ENCODE results near the gene OIP5.
A peak's percentile ranks its signal among the peaks of the same experiment; 100 is the strongest.
"Not testable (repeated sequence)": the region's sequence is repeated elsewhere in the genome, so short reads cannot be mapped to it uniquely, and the experiment has no call there.

OIP5 gene

GRCh38 chr15:41284427-41285177 lies 47.8 kb downstream of the OIP5 start:
- Mint-ChIP-seq H3K36me3 (peaks cover 15% of the 10 kb centered on the region), H3K27me3 (no peaks in the 10 kb centered on the region), H3K27ac (peak overlapping the region; percentile 94), H3K4me3 (peak overlapping the region; percentile 98), H3K9me3 (ENCODE audit: low read depth) (no peaks in the 10 kb centered on the region), H3K4me1 (ENCODE audit: low read depth) (peaks cover 49% of the 10 kb centered on the region)

DNA sequence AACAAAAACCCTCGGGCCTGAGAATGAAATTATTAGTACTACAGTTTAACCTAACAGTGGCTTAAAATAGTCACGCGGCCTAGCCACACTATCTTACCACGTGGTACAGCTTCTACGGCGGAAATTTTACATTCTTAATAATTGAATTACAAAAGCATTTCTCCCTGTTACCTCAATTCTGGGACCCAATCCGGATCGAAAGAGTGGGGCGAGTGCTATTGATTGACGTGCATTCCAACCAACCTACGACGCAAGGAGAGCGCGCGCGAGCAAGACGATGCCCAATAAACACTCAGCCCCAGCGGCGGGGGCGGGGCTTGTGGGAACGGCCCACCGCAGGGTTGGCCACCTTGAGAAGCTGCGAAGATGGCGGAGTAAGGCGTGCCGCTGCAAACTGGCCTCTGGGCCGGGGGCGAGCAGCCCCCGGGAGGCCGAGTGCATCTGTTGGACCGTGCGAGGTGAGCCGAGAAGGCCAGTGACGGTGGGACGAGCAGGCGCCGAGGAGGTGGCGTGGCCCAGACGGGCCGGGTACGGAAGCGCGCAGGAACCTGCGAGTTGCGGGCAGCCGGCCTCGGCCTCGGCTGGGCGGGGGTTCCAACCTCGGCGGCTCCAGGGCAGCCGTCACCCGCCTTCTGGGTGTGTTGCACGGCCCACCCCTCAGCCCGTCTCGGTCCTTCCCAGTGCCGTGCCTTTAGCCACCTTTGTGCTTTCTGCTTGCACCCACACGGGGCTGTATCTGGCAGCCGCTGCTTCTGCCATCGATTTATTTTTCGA lies 48.6 kb downstream of the OIP5 start:
- Mint-ChIP-seq H3K36me3 (peaks cover 16% of the 10 kb centered on the region), H3K9me3 (ENCODE audit: low read depth) (no peaks in the 10 kb centered on the region), H3K27me3 (no peaks in the 10 kb centered on the region), H3K4me3 (peak overlapping the region; percentile 98), H3K27ac (peak overlapping the region; percentile 97), H3K4me1 (ENCODE audit: low read depth) (peaks cover 48% of the 10 kb centered on the region)

DNA sequence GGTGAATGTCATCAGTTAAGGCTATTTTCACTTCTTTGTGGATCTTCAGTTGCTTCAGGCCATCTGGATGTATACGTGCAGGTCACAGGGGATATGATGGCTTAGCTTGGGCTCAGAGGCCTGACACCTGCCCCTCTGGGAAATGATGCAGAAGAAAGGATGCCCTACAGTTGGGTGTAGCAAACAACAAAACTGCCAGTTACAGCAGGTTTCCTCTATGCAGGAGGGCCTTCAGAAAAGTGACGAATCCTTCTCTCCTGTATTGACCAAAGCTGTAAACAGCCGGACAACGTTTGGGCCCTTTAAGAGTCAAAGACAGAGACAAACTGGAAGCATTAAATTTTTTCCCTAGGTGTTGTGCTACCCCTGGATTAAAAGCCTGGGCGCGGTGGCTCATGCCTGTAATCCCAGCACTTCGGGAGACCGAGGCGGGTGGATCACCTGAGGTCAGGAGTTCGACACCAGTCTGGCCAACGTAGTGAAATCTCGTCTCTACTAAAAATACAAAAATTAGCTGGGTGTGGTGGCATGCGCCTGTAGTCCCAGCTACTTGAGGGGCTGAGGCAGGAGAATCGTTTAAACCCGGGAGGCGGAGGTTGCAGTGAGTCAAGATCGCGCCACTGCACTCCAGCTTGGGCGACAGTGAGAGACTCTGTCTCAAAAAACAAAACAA lies 49.3 kb downstream of the OIP5 start:
- Mint-ChIP-seq H3K4me3 (peak overlapping the region; percentile 98), H3K4me1 (ENCODE audit: low read depth) (peaks cover 41% of the 10 kb centered on the region), H3K36me3 (peaks cover 14% of the 10 kb centered on the region), H3K27ac (peak overlapping the region; percentile 97)
- not testable (repeated sequence) for H3K27me3 Mint-ChIP-seq; H3K9me3 Mint-ChIP-seq (ENCODE audit: low read depth)

DNA sequence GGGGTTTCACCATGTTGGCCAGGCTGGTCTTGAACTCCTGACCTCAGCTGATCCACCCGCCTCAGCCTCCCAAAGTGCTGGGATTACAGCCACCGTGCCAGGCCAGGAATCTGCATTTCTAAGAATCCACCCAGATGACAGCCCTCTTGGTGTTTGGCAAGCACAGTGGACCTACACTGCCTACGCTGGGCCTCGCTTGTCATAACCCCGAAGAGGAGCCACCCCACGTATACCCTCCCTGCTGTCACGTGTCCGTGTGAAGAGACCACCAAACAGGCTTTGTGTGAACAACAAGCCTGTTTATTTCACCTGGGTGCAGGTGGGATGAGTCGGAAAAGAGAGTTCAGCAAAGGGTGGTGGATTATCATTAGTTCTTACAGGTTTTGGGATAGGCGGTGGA lies 50.0 kb downstream of the OIP5 start:
- not testable (repeated sequence) for H3K9me3 Mint-ChIP-seq (ENCODE audit: low read depth); H3K27me3 Mint-ChIP-seq
- H3K36me3 Mint-ChIP-seq = peaks cover 13% of the 10 kb centered on the region
- peak overlapping the region; percentile 97 for H3K27ac Mint-ChIP-seq
- peaks cover 38% of the 10 kb centered on the region for H3K4me1 Mint-ChIP-seq (ENCODE audit: low read depth)
- peak overlapping the region; percentile 47 for H3K4me3 Mint-ChIP-seq

- Mint-ChIP-seq H3K4me1 (ENCODE audit: low read depth) (peaks cover 29% of the 10 kb centered on the region), H3K9me3 (ENCODE audit: low read depth) (no peaks in the 10 kb centered on the region), H3K4me3 (no peak overlapping the region), H3K36me3 (peaks cover 11% of the 10 kb centered on the region), H3K27ac (peak overlapping the region; percentile 77), H3K27me3 (no peaks in the 10 kb centered on the region)
These were observed 51.2 kb downstream of the OIP5 start for GRCh38 chr15:41281236-41281635.

GRCh38 chr15:41279535-41280283 lies 52.7 kb downstream of the OIP5 start:
- H3K4me1 Mint-ChIP-seq (ENCODE audit: low read depth) = peaks cover 16% of the 10 kb centered on the region
- no peak overlapping the region for H3K27ac Mint-ChIP-seq
- H3K27me3 Mint-ChIP-seq = no peaks in the 10 kb centered on the region
- H3K4me3 Mint-ChIP-seq = no peak overlapping the region
- H3K9me3 Mint-ChIP-seq (ENCODE audit: low read depth) = no peaks in the 10 kb centered on the region
- H3K36me3 Mint-ChIP-seq = peaks cover 5% of the 10 kb centered on the region

GRCh38 chr15:41278319-41278718 lies 54.1 kb downstream of the OIP5 start:
- H3K4me3 Mint-ChIP-seq = no peak overlapping the region
- no peaks in the 10 kb centered on the region for H3K9me3 Mint-ChIP-seq (ENCODE audit: low read depth)
- peaks cover 10% of the 10 kb centered on the region for H3K4me1 Mint-ChIP-seq (ENCODE audit: low read depth)
- no peaks in the 10 kb centered on the region for H3K27me3 Mint-ChIP-seq
- no peak overlapping the region for H3K27ac Mint-ChIP-seq
- peaks cover 4% of the 10 kb centered on the region for H3K36me3 Mint-ChIP-seq

GRCh38 chr15:41276831-41277230 lies 55.6 kb downstream of the OIP5 start:
- Mint-ChIP-seq H3K36me3 (peaks cover 4% of the 10 kb centered on the region), H3K27me3 (no peaks in the 10 kb centered on the region), H3K9me3 (ENCODE audit: low read depth) (no peaks in the 10 kb centered on the region), H3K4me1 (ENCODE audit: low read depth) (peaks cover under 1% of the 10 kb centered on the region), H3K27ac (no peak overlapping the region), H3K4me3 (no peak overlapping the region)

GRCh38 chr15:41269887-41270286 lies 62.5 kb downstream of the OIP5 start:
- Mint-ChIP-seq H3K9me3 (ENCODE audit: low read depth) (no peaks in the 10 kb centered on the region), H3K27ac (no peak overlapping the region), H3K36me3 (peaks cover 5% of the 10 kb centered on the region), H3K27me3 (no peaks in the 10 kb centered on the region), H3K4me1 (ENCODE audit: low read depth) (no peaks in the 10 kb centered on the region), H3K4me3 (no peak overlapping the region)

DNA sequence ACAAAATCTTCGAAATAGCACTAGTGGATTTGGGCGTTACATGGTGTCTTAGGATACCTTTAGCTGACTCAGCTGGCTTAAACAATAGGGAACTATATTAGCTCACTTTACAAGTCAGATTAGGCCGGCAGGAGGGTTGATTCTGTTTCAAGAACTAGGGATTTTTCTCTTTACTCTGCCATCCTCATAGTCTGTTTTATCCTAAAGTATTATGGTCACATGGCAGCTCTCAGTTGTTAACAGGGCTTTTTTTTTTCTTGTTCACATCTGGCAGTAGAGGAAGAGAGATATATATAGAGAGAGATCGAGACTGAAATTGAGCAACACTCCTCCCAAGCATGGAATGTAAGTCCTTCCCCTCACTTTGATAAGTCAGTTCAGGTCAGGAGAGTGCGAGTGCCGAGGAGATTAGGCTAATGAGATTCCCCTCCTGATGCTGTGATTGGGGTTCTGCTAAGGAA lies 68.5 kb downstream of the OIP5 start:
- Mint-ChIP-seq H3K9me3 (ENCODE audit: low read depth) (no peaks in the 10 kb centered on the region), H3K4me3 (no peak overlapping the region), H3K4me1 (ENCODE audit: low read depth) (no peaks in the 10 kb centered on the region), H3K27me3 (no peaks in the 10 kb centered on the region), H3K27ac (no peak overlapping the region), H3K36me3 (peaks cover 5% of the 10 kb centered on the region)

GRCh38 chr15:41262571-41262970 lies 69.8 kb downstream of the OIP5 start:
- no peaks in the 10 kb centered on the region for H3K9me3 Mint-ChIP-seq (ENCODE audit: low read depth)
- peaks cover 8% of the 10 kb centered on the region for H3K36me3 Mint-ChIP-seq
- no peaks in the 10 kb centered on the region for H3K4me1 Mint-ChIP-seq (ENCODE audit: low read depth)
- H3K27ac Mint-ChIP-seq = no peak overlapping the region
- no peak overlapping the region for H3K4me3 Mint-ChIP-seq
- H3K27me3 Mint-ChIP-seq = no peaks in the 10 kb centered on the region

DNA sequence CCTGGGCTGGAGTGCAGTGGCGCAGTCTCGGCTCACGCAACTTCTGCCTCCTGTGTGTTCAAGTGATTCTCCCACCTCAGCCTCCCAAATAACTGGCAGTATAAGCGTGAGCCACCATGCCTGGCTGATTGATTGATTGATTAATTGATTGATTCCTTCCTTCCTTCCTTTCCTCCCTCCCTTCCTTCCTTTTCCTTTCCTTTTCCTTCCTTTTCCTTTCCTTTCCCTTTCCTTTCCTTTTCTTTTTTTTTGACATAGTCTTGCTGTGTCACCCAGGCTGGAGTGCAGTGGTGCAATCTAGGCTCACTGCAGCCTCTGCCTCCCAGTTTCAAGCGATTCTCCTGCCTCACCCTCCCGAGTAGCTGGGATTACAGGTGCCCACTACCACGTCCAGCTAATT lies 71.5 kb downstream of the OIP5 start:
- H3K27me3 Mint-ChIP-seq = not testable (repeated sequence)

DNA sequence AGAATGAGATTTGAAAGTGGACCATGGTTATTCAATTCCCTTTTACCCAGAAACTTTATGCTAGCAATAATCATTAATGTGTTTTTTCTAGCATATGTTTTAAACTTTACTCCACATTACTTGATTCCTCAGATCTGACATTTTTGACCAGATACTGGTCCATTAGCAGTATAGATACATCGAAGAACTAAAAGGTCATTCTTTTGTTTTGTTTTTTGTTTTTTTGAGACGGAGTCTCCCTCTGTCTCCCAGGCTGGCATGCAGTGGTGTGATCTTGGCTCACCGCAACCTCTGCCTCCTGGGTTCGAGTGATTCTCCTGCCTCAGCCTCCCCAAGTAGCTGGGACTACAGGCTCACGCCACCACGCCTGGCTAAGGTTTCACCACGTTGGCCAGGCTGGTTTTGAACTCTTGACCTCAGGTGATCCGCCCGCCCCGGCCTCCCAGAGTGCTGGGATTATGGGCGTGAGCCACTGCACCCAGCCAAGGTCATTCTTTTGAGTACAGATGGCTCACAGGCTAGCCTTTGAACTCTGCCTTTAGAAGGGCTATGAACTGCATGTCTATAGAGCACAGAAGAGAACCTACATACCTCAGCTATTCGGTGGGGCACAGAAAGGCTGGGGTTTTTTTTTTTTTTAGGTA lies 72.7 kb downstream of the OIP5 start:
- no peaks in the 10 kb centered on the region for H3K4me1 Mint-ChIP-seq (ENCODE audit: low read depth)
- H3K27ac Mint-ChIP-seq = no peak overlapping the region
- no peaks in the 10 kb centered on the region for H3K27me3 Mint-ChIP-seq
- H3K4me3 Mint-ChIP-seq = no peak overlapping the region
- no peaks in the 10 kb centered on the region for H3K9me3 Mint-ChIP-seq (ENCODE audit: low read depth)
- H3K36me3 Mint-ChIP-seq = peaks cover 8% of the 10 kb centered on the region

More for the DNA sequence above, 71.5 kb downstream of the OIP5 start:
- not testable (repeated sequence) for H3K4me1 Mint-ChIP-seq (ENCODE audit: low read depth); H3K4me3 Mint-ChIP-seq; H3K9me3 Mint-ChIP-seq (ENCODE audit: low read depth); H3K27ac Mint-ChIP-seq; H3K36me3 Mint-ChIP-seq

All from activated naive CD8-positive, alpha-beta T cell (primary cell).